ENCODE measurements around the gene MAP3K4.

GRCh38 chr6:161134550-161135298, 143.2 kb downstream of the MAP3K4 start:
- TF ChIP-seq, protein P1, sequence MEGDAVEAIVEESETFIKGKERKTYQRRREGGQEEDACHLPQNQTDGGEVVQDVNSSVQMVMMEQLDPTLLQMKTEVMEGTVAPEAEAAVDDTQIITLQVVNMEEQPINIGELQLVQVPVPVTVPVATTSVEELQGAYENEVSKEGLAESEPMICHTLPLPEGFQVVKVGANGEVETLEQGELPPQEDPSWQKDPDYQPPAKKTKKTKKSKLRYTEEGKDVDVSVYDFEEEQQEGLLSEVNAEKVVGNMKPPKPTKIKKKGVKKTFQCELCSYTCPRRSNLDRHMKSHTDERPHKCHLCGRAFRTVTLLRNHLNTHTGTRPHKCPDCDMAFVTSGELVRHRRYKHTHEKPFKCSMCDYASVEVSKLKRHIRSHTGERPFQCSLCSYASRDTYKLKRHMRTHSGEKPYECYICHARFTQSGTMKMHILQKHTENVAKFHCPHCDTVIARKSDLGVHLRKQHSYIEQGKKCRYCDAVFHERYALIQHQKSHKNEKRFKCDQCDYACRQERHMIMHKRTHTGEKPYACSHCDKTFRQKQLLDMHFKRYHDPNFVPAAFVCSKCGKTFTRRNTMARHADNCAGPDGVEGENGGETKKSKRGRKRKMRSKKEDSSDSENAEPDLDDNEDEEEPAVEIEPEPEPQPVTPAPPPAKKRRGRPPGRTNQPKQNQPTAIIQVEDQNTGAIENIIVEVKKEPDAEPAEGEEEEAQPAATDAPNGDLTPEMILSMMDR (IDR thresholded peaks at IDR 0.05), result no peak
- no peak for TF ChIP-seq POLR2A (IDR thresholded peaks at IDR 0.05)

All from vagina (tissue), 2 donors.